Activated CD8-positive, alpha-beta T cell treated with anti-CD3 and anti-CD28 coated beads for 36 hours (primary cell): ENCODE data around the gene PCMTD2. TPM values are rescaled to one million over a fixed set of nuclear protein-coding genes. Genes with fewer than 3 reads are reported as not detected.

Experiments
- ATAC-seq: fragments of 200-7000 bp; cut with Tn5 transposase; one replicate; pipeline ENCODE4 v1.10.0; 2021; ENCODE audit warnings: mild to moderate bottlenecking, moderate library complexity
- CTCF ChIA-PET: fragments of 350-600 bp; sonication (Branson Sonifier 250); formaldehyde crosslinking; loops from one replicate; lab custom pipeline; 2021; ENCODE audit warnings: antibody characterized with exemption; lab: Charles Lee
- POLR2A ChIA-PET: fragments of 350-600 bp; sonication (Branson Sonifier 250); formaldehyde crosslinking; loops from one replicate; lab custom pipeline; 2021; ENCODE audit warnings: antibody characterized with exemption; lab: Charles Lee
- DNase-seq: peaks from one replicate; pipeline ENCODE4 v3.0.0-alpha.2; 2020
- H3K27ac Mint-ChIP-seq: one replicate; pipeline ENCODE4 v1.8.0; 2021; ENCODE audit warnings: mild to moderate bottlenecking, mixed read lengths
- H3K27me3 Mint-ChIP-seq: one replicate; pipeline ENCODE4 v1.8.0; 2021; ENCODE audit warnings: mixed read lengths
- H3K36me3 Mint-ChIP-seq: one replicate; pipeline ENCODE4 v1.8.0; 2021; ENCODE audit warnings: low read depth, mixed read lengths
- H3K4me1 Mint-ChIP-seq: one replicate; pipeline ENCODE4 v1.8.0; 2021; ENCODE audit warnings: low read depth, mixed read lengths
- H3K4me3 Mint-ChIP-seq: one replicate; pipeline ENCODE4 v1.8.0; 2021; ENCODE audit warnings: mild to moderate bottlenecking, moderate library complexity, mixed read lengths
- H3K9me3 Mint-ChIP-seq: one replicate; pipeline ENCODE4 v1.8.0; 2021; ENCODE audit warnings: mixed read lengths
- intact Hi-C: fragments of 100-400 bp; cut with micrococcal nuclease; formaldehyde crosslinking; loops from one replicate; pipeline ENCODE4 v1.10.0; 2022
- total RNA-seq, 2 experiments: library from RNA; stranded (reverse); gene quantifications; one replicate each; pipeline ENCODE4 v1.2.3, GENCODE V29; 2021
- TF ChIP-seq, protein P1 (sequence below): fragments of 200-600 bp; IDR thresholded peaks from one replicate; pipeline ENCODE4 v1.8.0; 2022; ENCODE audit warnings: antibody characterized with exemption, mild to moderate bottlenecking

PCMTD2 gene
- total RNA-seq, 2 experiments from 2014 or later = 26.0 to 28.6 TPM

DNA sequence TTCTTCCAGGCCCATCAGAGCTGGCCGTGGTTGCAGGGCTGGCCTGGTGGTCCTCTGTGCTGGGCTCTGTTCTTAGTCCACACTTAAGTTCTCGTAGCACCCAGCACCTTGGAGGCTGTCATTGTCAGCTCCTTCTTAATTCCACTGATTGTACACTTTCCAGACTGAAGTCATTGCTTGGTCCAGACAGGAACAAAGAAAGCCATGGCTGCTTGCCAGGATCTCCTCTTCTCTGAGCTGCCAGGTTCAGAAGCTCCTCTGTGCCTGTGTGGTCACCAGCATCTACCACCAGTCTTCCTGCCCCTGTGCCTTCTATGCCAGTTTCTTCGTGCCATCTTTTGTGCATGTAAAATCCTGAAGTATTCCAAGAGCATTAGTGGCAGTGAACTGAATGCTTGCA lies 39.5 kb upstream of the PCMTD2 start:
- Mint-ChIP-seq H3K27ac (no peak overlapping the region), H3K9me3 (no peaks in the 10 kb centered on the region), H3K27me3 (no peaks in the 10 kb centered on the region), H3K4me3 (no peak overlapping the region), H3K36me3 (no peaks in the 10 kb centered on the region), H3K4me1 (peaks cover 10% of the 10 kb centered on the region)
- TF ChIP-seq, protein P1, sequence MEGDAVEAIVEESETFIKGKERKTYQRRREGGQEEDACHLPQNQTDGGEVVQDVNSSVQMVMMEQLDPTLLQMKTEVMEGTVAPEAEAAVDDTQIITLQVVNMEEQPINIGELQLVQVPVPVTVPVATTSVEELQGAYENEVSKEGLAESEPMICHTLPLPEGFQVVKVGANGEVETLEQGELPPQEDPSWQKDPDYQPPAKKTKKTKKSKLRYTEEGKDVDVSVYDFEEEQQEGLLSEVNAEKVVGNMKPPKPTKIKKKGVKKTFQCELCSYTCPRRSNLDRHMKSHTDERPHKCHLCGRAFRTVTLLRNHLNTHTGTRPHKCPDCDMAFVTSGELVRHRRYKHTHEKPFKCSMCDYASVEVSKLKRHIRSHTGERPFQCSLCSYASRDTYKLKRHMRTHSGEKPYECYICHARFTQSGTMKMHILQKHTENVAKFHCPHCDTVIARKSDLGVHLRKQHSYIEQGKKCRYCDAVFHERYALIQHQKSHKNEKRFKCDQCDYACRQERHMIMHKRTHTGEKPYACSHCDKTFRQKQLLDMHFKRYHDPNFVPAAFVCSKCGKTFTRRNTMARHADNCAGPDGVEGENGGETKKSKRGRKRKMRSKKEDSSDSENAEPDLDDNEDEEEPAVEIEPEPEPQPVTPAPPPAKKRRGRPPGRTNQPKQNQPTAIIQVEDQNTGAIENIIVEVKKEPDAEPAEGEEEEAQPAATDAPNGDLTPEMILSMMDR = no peak
- CTCF ChIA-PET = no interaction called here
- DNase-seq = no peak
- no peak for ATAC-seq
- intact Hi-C loops = no loop called here
- POLR2A ChIA-PET = no interaction called here

DNA sequence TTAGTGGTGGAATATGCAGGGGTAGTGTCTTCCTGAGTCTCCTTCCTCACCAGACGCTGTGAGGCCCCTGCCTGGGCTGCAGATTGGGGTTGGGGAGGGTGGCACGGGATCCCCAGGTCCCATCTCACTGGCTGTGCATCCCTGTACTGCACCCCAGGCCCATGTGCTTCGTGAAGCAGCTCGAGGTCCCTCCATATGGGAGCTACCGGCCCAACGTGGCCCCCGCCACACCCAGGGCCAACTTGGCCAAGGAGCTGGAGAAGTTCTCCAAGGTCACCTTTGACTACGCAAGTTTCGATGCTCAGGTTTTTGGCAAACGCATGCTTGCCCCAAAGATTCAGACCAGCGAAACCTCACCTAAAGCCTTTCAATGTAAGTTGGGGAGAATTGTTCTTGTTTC lies 38.6 kb upstream of the PCMTD2 start:
- Mint-ChIP-seq H3K4me3 (no peak overlapping the region), H3K9me3 (no peaks in the 10 kb centered on the region), H3K4me1 (peaks cover 10% of the 10 kb centered on the region), H3K27me3 (no peaks in the 10 kb centered on the region), H3K27ac (no peak overlapping the region), H3K36me3 (no peaks in the 10 kb centered on the region)
- no peak for ATAC-seq
- TF ChIP-seq, protein P1 = no peak
- intact Hi-C loops = no loop called here
- no peak for DNase-seq
- CTCF ChIA-PET = no interaction called here
- POLR2A ChIA-PET = interaction anchor here (0.6 kb wide), 2 partner anchors 42 to 108 kb away, joined by 4 to 5 read pairs; no protein-coding TSS in a partner anchor

DNA sequence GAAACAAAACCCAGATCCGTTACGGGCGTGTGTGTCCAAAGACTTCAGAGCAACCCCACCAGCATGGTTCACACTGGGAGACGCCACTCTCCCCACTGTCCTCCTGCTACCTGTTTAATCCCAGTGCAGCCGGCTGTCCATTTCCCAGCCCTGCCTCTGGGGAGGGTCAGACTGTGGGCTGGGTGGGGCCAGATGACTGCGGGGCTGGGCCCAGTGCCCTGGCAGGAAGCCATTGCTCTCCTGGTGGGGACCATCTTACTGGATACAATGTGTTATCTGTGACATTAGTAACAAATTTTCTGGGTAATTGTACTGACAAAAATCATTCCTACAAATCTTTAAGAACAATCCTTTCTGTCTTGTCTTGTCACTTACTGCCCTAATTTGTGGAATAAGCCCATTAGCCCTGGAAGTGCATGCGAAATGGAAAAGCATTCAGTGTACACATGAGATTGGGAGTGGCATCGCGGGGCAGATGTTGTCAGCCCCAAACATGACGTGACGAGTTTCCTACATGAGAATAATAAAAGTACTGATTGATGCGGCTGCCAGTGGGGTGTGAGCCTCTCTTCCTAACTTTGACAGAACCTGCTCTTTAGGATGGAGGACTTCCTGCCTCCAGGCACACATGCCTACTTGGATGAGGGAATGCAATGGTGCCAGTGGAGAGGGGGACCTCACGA lies 37.9 kb upstream of the PCMTD2 start:
- ChIA-PET POLR2A (interaction anchor here (1.0 kb wide), 1 partner anchor 25 kb away, joined by 3 read pairs; no protein-coding TSS in a partner anchor), CTCF (no interaction called here)
- Mint-ChIP-seq H3K9me3 (no peaks in the 10 kb centered on the region), H3K4me3 (no peak overlapping the region), H3K4me1 (peaks cover 10% of the 10 kb centered on the region), H3K27ac (no peak overlapping the region), H3K27me3 (no peaks in the 10 kb centered on the region), H3K36me3 (no peaks in the 10 kb centered on the region)
- intact Hi-C loops = no loop called here
- no peak for ATAC-seq
- no peak for DNase-seq
- TF ChIP-seq, protein P1 = no peak

DNA sequence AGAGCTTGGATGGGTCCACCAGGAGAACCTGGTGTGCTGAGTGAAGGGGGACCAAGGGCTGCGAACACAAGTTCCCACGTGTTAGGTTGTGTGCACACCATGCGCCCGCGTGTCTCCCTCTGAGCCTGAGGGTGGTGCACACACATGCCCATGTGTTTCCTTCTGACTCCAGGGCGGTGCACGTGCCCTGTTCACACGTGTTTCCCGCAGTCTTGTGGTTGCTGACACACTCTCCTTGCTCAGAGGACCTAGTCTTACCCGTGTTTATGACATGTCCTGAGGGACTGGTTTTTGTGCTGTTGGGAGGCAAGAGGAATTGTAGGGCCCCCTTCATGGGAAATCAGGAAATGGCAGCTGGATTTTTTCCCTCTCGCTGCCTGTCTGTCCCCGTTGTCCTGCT lies 36.3 kb upstream of the PCMTD2 start:
- H3K36me3 Mint-ChIP-seq = no peaks in the 10 kb centered on the region
- ChIA-PET CTCF (no interaction called here), POLR2A (interaction anchor here (1.0 kb wide), 1 partner anchor 24 kb away, joined by 3 read pairs; no protein-coding TSS in a partner anchor)
- H3K27me3 Mint-ChIP-seq = no peaks in the 10 kb centered on the region
- intact Hi-C loops = no loop called here
- H3K4me3 Mint-ChIP-seq = no peak overlapping the region
- ATAC-seq = no peak
- no peak for DNase-seq
- H3K9me3 Mint-ChIP-seq = no peaks in the 10 kb centered on the region
- H3K27ac Mint-ChIP-seq = no peak overlapping the region
- H3K4me1 Mint-ChIP-seq = peaks cover 12% of the 10 kb centered on the region
- TF ChIP-seq, protein P1 = no peak

DNA sequence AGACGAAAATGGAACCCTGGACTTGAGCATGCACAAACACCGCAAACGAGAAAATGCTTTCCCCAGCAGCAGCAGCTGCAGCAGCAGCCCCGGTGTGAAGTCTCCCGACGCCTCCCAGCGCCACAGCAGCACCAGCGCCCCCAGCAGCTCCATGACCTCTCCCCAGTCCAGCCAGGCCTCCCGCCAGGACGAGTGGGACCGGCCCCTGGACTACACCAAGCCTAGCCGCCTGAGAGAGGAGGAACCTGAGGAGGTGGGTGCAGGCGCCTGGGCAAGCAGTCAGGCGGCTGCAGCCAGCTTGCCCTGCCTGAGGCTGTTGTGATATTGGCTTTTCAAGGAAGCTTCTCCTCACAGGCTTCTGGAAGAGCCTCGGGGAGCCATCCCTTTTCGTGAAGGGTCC lies 35.8 kb upstream of the PCMTD2 start:
- H3K9me3 Mint-ChIP-seq = no peaks in the 10 kb centered on the region
- CTCF ChIA-PET = no interaction called here
- no peaks in the 10 kb centered on the region for H3K27me3 Mint-ChIP-seq
- no peak overlapping the region for H3K4me3 Mint-ChIP-seq
- TF ChIP-seq, protein P1 = no peak
- intact Hi-C loops = no loop called here
- peaks cover 13% of the 10 kb centered on the region for H3K4me1 Mint-ChIP-seq
- POLR2A ChIA-PET = no interaction called here
- H3K36me3 Mint-ChIP-seq = no peaks in the 10 kb centered on the region
- ATAC-seq = no peak
- no peak overlapping the region for H3K27ac Mint-ChIP-seq
- DNase-seq = no peak
